Measurements from ENCODE around the gene ZNF626.

GRCh38 chr19:20669263-20669662, 7.9 kb upstream of the ZNF626 start:
- TF ChIP-seq CTCF (IDR thresholded peaks at IDR 0.05) (no peak), TCF7L2 (IDR thresholded peaks at IDR 0.05; ENCODE audit: low read depth, low read length) (no peak), REST (IDR thresholded peaks at IDR 0.05; ENCODE audit: insufficient read depth in 1 of 2, low read depth in 2 of 2, low read length in 1 of 2) (no peak), POLR2AphosphoS5 (IDR thresholded peaks at IDR 0.05; ENCODE audit: low read depth, low read length) (no peak), SIN3A (IDR thresholded peaks at IDR 0.05; ENCODE audit: borderline replicate concordance, insufficient read depth, low read depth, low read length) (no peak)

Measured in Panc1 (cell line).